ENCODE data around the gene PDZD4.

Gene PDZD4

DNA sequence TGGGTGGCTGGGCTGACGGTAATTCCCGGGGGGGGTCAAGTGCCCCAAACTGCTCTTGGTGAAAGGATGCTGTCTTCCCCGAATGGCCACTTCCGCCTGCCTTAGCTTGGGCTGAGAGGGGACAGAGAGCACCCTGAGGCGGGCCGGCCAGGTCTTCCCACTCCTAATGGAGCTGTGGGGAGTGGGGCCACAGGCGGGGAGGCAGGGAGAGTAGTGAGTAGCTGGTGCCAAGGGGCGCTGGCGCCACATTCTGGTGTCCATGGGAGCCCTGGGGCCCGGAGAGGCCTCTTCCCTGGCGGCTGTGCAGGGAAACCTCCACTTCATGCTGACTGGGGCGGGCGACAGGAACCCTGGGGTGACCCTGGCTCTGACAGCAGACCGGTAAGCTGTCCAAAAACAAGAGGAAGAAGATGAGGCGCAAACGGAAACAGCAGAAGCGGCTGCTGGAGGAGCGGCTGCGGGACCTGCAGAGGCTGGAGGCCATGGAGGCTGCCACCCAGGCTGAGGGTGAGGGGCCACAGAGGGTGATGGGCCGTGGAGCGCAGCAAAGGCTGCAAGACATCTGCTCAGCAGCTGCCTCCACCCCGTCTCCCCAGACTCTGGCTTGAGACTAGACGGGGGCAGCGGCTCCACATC is 46.8 kb downstream of the PDZD4 start:
- no peak for DNase-seq (ENCODE audit: low spot score)

DNA sequence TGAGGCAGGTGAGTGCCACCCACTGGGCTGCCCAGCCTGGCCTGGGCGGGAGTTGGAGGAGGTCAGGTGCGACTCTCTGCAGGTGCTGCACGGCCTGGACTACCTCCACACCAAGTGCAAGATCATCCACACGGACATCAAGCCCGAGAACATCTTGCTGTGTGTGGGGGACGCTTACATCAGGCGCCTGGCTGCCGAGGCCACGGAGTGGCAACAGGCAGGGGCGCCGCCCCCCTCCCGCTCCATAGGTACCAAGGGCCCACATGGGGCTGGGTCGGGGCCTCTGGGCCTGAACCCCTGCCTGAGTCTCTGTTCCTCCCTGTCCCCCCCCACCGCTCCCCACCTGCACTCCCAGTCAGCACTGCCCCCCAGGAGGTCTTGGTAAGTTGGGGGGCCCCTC is 47.5 kb downstream of the PDZD4 start:
- no peak for DNase-seq (ENCODE audit: low spot score)

DNA sequence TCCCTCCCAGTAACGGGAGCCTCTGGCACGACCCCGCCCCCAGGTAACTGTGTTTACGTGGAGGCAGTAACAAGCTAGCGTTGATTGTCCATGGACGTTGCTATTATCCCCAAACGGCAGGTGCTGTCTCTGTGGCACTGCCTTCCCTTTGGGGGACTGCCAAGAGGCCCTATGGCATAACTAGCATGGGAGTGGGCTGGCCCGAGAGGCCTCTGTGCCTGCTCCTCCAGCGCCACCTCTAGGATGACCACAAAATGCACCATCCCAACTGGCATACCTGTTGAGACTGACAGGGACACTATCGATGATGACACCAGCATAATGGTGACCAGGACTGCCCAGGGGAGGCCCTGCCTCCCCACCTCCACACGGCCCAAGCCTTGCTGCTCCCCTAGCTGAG is 48.0 kb downstream of the PDZD4 start:
- no peak for DNase-seq (ENCODE audit: low spot score)

DNA sequence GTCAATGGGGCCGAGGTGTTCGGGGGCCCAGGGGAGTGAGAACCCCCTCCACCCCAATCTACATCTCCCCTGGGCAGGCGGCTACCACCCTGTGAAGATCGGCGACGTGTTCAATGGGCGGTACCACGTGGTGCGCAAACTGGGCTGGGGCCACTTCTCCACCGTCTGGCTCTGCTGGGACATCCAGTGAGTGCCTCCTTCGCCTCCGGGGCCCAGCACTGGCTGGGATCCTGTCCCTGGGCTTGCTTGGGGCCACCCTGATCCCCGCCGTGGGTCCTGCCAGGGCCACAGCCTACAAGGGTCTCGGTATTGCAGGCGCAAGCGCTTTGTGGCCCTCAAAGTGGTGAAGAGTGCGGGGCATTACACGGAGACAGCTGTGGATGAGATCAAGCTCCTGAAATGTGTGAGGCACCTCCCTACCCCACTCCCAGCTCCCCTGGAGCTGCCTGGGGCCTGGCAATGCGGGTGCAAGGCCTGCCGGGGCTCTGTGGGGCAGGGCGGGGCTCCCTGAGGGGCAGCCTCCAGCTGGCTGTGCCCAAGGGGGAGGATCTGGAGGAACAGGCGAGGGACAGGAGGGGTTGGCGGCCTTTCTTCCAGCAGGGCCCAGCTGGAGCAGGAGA is 48.8 kb downstream of the PDZD4 start:
- DNase-seq (ENCODE audit: low spot score), result no peak

- DNase-seq (ENCODE audit: low spot score), result no peak
Measured at GRCh38 chrX:153780678-153781427, 49.5 kb downstream of the PDZD4 start, which contains the start of gene SRPK3. SRPK3 (plus strand) TSS chrX:153781041; CDS start chrX:153781087, 46 bp downstream.

DNA sequence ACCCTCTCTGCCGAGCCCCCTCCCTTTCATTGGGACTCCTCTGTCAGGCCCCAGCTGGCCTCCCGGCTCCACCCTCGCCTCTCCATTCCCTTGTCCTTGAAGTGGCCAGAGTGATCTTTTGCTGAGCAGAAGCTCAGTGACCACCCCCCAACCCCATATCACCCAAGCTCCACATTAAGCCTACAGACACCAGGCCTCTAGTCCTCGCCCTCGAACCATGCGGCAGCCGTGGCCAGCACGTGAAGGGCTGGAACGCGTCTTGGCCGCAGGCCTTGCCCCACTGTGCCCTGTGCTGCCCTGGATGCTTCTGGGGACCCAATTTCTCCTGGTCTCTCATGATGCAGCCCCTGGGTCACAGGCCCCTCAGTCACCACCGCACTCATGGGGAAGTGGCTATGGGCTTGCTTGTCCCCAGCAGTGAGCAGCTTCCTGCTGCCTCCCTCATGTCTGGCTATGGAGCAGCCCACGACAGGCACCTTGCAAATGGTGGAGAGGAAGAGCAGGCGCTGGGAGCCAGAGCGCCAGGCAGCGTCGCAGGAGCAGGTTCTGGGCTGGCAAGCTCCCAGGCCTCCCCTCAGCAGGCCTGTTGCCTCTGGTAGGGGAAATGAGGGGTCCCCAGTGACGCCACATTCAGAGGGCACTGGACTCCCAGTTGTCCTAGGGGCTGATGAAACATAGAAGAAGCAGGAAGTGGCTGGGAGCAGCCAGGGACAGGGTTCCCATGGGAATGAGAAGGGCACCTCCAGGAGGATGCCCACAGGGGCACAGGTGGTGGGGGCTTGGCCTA is 50.3 kb downstream of the PDZD4 start:
- DNase-seq (ENCODE audit: low spot score), result no peak

DNA sequence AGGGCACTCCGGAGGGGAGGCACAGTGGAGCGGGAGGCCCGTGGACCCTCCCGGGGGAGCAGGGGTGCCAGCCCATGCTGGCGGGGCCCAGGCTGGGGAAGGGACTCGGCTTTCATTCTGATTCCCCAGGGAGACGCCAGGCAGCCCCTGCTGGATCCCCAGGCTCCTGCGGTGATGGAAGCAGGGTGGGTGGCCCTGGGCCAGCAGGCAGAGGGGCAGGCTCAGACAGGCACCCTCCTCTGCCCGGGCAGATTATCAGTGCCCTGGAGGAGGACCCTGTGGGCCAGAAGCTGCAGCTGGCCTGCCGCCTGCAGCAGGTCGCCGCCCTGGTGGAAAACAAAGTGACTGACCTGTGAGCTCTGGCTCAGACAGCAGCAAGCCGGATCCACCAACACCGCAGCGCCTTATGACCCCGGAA is 51.7 kb downstream of the PDZD4 start:
- no peak for DNase-seq (ENCODE audit: low spot score)

DNA sequence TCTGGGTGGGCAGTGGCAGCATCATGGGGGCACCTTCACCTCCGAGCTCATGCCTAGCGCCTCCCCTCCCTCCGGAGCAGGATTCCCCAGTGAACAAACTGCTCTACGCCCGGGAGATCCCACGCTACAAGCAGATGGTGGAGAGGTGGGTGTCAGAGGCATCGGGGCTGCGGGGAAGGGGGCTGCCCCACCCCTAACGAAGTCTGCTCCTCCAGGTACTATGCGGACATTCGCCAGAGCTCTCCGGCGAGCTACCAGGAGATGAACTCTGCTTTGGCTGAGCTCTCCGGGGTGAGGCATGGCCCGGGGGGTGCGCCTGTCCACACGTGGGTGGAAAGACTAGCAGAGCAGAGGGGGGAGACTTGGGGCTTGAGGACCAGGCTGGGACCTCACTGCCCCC is 52.2 kb downstream of the PDZD4 start:
- no peak for DNase-seq (ENCODE audit: low spot score)

GRCh38 chrX:153777261-153778090 is 52.9 kb downstream of the PDZD4 start:
- DNase-seq (ENCODE audit: low spot score), result no peak

DNA sequence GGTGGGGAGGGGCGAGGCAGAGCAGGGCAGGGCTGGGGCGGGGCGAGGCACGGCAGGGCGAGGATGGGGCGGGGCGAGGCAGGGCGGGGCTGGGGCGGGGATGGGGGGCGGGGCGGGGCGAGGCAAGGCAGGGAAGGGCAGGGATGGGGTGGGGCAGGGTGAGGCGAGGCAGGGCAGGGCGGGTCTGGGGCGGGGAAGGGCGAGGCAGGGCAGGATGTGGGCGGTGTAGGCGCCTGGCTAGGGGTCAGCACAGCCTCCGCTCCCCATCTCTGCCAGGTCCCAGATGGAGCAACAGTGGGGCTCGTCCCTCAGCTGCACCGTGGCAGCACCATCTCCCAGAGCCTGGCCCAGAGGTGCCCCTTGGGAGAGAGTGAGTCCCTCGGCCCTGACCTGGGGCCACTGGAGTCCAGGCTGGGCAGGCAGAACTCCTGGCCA is 53.7 kb downstream of the PDZD4 start:
- no peak for DNase-seq (ENCODE audit: low spot score)

GRCh38 chrX:153776120-153776599 is 54.2 kb downstream of the PDZD4 start:
- no peak for DNase-seq (ENCODE audit: low spot score)

DNA sequence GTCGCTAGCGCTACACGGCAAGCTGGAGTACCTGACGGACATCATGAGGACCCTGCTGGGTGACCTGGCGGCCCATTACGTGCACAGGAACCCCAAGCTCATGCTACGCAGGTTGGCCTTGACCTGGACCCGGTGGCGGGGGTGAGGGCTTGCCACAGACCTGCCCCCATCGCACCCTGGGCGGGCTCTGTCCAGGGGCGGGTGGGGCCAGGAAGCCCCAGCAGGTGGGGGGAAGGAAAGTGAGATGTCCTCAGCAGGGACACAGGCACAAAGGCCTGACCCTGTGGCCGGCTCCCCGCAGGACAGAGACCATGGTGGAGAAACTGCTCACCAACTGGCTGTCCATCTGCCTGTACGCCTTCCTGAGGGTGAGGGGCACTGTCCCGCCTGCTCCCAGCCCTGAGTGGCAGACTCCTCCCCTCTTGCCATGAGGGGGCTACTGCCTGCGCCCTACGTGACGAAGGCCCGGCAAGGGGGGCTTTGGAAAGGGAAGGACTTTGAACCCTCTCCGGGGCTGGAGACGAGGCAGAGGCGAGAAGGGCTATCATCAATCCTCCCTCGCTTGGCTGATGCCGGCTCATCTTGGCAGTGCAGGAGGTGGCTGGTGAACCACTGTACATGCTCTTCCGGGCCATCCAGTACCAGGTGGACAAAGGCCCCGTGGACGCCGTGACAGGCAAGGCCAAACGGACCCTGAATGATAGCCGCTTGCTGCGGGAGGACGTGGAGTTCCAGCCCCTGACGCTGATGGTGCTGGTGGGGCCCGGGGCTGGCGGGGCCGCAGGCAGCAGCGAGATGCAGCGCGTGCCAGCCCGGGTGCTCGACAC is 54.8 kb downstream of the PDZD4 start:
- DNase-seq (ENCODE audit: low spot score), result no peak

GRCh38 chrX:153774576-153775292 is 55.6 kb downstream of the PDZD4 start:
- no peak for DNase-seq (ENCODE audit: low spot score)

GRCh38 chrX:153773741-153774575 is 56.4 kb downstream of the PDZD4 start:
- no peak for DNase-seq (ENCODE audit: low spot score)

DNA sequence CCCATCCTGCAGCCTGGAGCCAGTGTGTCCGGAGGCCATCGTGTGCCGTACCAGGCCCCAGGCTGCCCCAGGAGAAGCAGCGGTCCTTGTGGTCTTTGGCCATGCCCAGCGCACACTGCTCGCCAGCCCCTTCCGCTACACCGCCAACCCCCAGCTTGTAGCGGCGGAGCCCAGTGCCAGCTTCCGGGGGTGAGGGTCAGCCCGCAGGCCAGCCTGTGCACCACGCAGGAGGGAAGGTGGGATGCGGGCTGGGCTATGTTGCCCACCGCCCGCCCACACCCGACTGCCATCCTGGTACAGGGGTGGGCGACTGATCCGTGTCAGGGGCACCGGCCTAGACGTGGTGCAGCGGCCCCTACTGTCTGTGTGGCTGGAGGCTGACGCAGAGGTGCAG is 57.1 kb downstream of the PDZD4 start:
- DNase-seq (ENCODE audit: low spot score), result no peak

DNA sequence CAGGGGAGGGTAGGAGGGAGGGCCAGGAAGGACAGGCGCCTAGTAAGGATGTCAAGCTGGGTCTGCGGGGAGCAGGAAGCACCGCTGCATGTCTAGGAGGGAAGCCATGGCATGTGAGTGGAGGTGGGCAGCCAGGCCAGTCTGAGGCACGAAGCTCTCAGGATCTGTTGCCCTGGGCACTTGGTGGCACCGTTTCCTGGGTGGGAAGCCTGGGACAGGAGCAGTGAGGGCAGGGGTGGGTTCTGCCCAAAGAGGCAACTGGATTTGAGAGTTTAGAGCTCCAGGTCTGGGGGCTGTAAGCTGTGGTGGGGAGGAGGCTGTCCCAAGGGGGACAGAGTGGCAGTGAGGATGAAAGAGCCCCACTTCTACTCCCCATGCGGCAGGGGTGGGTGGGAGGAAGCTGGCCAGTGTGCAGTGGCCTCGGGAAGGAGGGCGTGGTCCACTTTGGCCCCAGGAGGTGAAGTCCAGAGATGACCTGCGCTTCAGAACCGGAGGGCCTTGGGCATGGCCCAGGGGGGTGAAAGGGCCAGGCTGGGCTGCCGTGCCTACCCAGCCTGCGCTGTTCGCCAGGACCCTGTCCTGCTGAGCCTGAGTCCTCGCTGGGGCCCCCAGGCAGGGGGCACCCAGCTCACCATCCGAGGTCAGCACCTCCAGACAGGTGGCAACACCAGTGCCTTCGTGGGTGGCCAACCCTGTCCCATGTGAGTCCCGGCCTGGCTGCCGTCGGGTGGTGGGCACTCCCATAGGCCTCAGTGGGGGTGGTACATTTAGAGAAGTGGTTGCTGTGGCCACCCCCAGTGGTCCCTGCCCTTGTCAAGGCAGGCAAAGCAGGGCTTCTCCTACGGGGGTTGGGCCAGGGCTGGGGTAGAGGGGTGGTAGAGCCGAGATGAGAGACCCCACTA is 57.8 kb downstream of the PDZD4 start:
- DNase-seq (ENCODE audit: low spot score), result no peak

- no peak for DNase-seq (ENCODE audit: low spot score)
Measured at GRCh38 chrX:153771415-153772315, 58.7 kb downstream of the PDZD4 start.
